ENCODE results near the gene PLA2G2A.
"Not testable (repeated sequence)": the region's sequence is repeated elsewhere in the genome, so short reads cannot be mapped to it uniquely, and the experiment has no call there.

PLA2G2A gene

DNA sequence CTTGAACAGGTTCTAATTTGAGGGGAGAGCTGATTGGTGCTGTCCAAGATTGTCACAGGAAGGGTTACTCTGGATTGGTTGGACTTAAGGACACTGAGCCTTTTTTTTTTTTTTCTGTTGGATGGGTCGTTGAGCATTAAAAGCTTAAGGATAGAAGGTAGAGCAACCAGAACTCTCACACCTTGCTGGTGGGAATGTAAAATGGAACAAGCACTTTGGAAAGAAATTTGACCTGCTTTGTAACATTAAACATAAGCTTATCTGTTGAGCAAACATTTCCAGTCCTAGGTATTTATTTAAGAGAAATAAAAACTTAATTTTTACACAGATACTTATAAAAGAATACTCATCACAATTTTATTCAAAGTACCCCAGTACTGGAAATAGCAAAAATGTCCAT, 29.8 kb upstream of the PLA2G2A start:
- H3K4me3 ChIP-seq (replicated peaks; ENCODE audit: low read depth, low read length): no peak overlapping the region
- DNase-seq (ENCODE audit: extremely low read depth, insufficient read length): no peak
- no peaks in the 10 kb centered on the region; the same call in 1 of the 2 replicates for H3K27me3 ChIP-seq (replicated peaks; ENCODE audit: control insufficient read depth, insufficient read depth, low read length)
- no peaks in the 10 kb centered on the region for H3K36me3 ChIP-seq (ENCODE audit: control insufficient read depth, insufficient read depth, low read length)
- no peak for TF ChIP-seq CTCF (IDR thresholded peaks at IDR 0.05; ENCODE audit: insufficient read depth, low read length, poor library complexity, severe bottlenecking)

DNA sequence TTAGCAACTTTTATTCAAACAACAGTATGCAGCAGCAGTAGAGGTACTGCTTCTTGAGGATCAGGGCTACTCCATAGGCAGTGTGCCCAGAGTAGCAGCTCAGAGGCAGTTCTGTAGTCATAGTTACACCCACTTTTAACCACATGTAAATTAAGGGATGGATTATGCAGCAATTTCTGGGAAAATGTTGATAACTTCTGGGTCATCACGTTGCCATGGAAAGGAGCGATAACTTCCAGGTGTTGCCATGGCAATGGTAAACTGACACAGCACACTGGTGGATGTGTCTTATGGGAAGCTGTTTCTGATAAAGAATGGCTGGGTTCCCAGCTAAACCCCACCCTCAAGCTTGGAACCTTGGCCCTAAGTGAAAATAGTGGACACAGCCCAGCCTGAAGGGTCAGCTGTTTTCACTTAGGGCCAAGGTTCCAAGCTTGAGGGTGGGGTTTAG, 29.0 kb upstream of the PLA2G2A start:
- no peaks in the 10 kb centered on the region; the same call in 1 of the 2 replicates for H3K27me3 ChIP-seq (replicated peaks; ENCODE audit: control insufficient read depth, insufficient read depth, low read length)
- no peak for DNase-seq (ENCODE audit: extremely low read depth, insufficient read length)
- no peaks in the 10 kb centered on the region for H3K36me3 ChIP-seq (ENCODE audit: control insufficient read depth, insufficient read depth, low read length)
- no peak overlapping the region for H3K4me3 ChIP-seq (replicated peaks; ENCODE audit: low read depth, low read length)
- TF ChIP-seq CTCF (IDR thresholded peaks at IDR 0.05; ENCODE audit: insufficient read depth, low read length, poor library complexity, severe bottlenecking): no peak

- H3K27me3 ChIP-seq (replicated peaks; ENCODE audit: control insufficient read depth, insufficient read depth, low read length); DNase-seq (ENCODE audit: extremely low read depth, insufficient read length); H3K4me3 ChIP-seq (replicated peaks; ENCODE audit: low read depth, low read length); H3K36me3 ChIP-seq (ENCODE audit: control insufficient read depth, insufficient read depth, low read length): not testable (repeated sequence)
Observed at GRCh38 chr1:19998823-19999222, 19.4 kb upstream of the PLA2G2A start.

GRCh38 chr1:19990689-19991088, 11.3 kb upstream of the PLA2G2A start:
- no peak overlapping the region for H3K4me3 ChIP-seq (replicated peaks; ENCODE audit: low read depth, low read length)
- no peak for TF ChIP-seq CTCF (IDR thresholded peaks at IDR 0.05; ENCODE audit: insufficient read depth, low read length, poor library complexity, severe bottlenecking)
- H3K36me3 ChIP-seq (ENCODE audit: control insufficient read depth, insufficient read depth, low read length): no peaks in the 10 kb centered on the region
- no peaks in the 10 kb centered on the region for H3K27me3 ChIP-seq (replicated peaks; ENCODE audit: control insufficient read depth, insufficient read depth, low read length)
- no peak for DNase-seq (ENCODE audit: extremely low read depth, insufficient read length)

DNA sequence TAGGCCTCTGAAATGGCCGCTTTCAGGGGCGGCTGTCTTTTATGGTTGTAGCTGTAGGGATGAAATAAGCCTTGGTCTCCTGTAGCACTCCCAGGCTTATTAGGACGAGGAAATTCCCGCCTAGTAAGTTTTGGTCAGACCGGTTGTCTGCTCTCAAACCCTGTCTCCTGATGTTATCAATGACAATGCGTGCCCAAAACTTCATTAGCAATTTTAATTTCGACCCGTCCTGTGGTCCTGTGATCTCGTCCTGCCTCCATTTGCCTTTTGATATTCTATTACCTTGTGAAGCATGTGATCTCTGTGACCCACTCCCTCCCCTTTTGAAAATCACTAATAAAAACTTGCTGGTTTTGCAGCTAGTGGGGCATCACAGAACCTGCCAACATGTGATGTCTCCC, 10.8 kb upstream of the PLA2G2A start:
- not testable (repeated sequence) for DNase-seq (ENCODE audit: extremely low read depth, insufficient read length); H3K27me3 ChIP-seq (replicated peaks; ENCODE audit: control insufficient read depth, insufficient read depth, low read length); H3K4me3 ChIP-seq (replicated peaks; ENCODE audit: low read depth, low read length)

DNA sequence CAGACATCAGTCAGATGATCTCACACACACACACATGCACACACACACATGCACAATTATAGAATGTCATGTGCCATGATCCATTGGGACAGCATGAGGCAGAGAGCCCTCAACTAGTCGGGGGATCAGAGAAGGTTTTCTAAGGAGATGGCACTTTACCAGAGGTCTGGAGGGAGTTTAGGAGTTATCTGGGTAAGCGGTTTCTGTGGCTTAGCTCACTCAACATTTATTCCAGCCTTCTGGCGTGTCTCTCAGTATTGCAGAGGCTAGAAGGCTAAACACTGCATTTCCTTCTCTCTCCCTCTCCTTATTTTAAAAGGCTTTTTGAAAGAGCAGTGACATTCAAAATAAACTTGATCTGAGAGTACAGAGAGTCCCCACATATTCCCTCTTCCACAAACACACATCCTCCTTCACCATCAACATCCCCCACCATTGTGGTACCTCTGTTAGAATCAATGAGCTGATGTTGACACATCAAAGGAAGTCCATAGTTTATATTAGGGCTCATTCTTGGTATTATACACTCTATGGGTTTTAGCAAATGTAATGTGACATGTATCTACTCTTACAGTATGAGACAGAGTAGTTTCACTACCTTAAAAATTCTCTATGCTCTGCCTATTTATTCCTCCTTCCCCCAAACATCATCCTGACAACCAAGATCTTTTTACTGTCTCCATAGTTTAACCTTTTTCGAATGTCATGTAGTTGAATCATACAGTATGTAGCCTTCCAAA, 9.0 kb upstream of the PLA2G2A start:
- no peak for DNase-seq (ENCODE audit: extremely low read depth, insufficient read length)
- H3K27me3 ChIP-seq (replicated peaks; ENCODE audit: control insufficient read depth, insufficient read depth, low read length): no peaks in the 10 kb centered on the region
- no peaks in the 10 kb centered on the region for H3K36me3 ChIP-seq (ENCODE audit: control insufficient read depth, insufficient read depth, low read length)
- H3K4me3 ChIP-seq (replicated peaks; ENCODE audit: low read depth, low read length): no peak overlapping the region
- TF ChIP-seq CTCF (IDR thresholded peaks at IDR 0.05; ENCODE audit: insufficient read depth, low read length, poor library complexity, severe bottlenecking): no peak

More for the DNA sequence above, 10.8 kb upstream of the PLA2G2A start:
- H3K36me3 ChIP-seq (ENCODE audit: control insufficient read depth, insufficient read depth, low read length): not testable (repeated sequence)

- TF ChIP-seq CTCF (IDR thresholded peaks at IDR 0.05; ENCODE audit: insufficient read depth, low read length, poor library complexity, severe bottlenecking): no peak
- DNase-seq (ENCODE audit: extremely low read depth, insufficient read length): no peak
- Histone ChIP-seq H3K4me3 (replicated peaks; ENCODE audit: low read depth, low read length) (no peak overlapping the region), H3K36me3 (ENCODE audit: control insufficient read depth, insufficient read depth, low read length) (no peaks in the 10 kb centered on the region), H3K27me3 (replicated peaks; ENCODE audit: control insufficient read depth, insufficient read depth, low read length) (no peaks in the 10 kb centered on the region)
Observed at GRCh38 chr1:19987719-19988118, 8.3 kb upstream of the PLA2G2A start.

- H3K4me3 ChIP-seq (replicated peaks; ENCODE audit: low read depth, low read length); H3K36me3 ChIP-seq (ENCODE audit: control insufficient read depth, insufficient read depth, low read length); H3K27me3 ChIP-seq (replicated peaks; ENCODE audit: control insufficient read depth, insufficient read depth, low read length); DNase-seq (ENCODE audit: extremely low read depth, insufficient read length): not testable (repeated sequence)
Observed at GRCh38 chr1:19984409-19985016, 5.1 kb upstream of the PLA2G2A start.

Measured in GM06990 (cell line).